K562 (cell line): Measurements from ENCODE around the gene SMC6. TPM values are rescaled to one million over a fixed set of nuclear protein-coding genes. Genes with fewer than 3 reads are reported as not detected.

Experiments used
- ATAC-seq: fragments of 200-7000 bp; cut with Tn5 transposase; 3 replicates; pipeline ENCODE4 v1.9.1; 2020; ENCODE audit warnings: moderate library complexity
- BruUV-seq: library from RNA; stranded (reverse); fragments of 400-500 nt; replicated peaks from 2 replicates; lab custom pipeline; 2021; lab: Mats Ljungman, UMichigan
- CTCF ChIA-PET: fragments of 300-600 bp; formaldehyde crosslinking; extraction: SDS; loops from one replicate; lab custom pipeline; 2021; ENCODE audit warnings: low intra/inter-chr PET ratio; lab: Yijun Ruan, JAX
- POLR2A ChIA-PET: fragments of 300-600, 350-650 bp; sonication (Branson Sonifier 250); formaldehyde crosslinking; extraction: SDS; loops from one replicate; lab custom pipeline; 2021; ENCODE audit warnings: antibody characterized with exemption, inconsistent platforms; lab: Yijun Ruan, JAX
- DNase-seq, 4 experiments: peaks; one replicate each; pipeline versions ENCODE4 v3.0.0 to v3.0.0-alpha.2; 2011 to 2018; ENCODE audit warnings: low spot score in 3 of 4, mixed read lengths in 3 of 4; ENCODE audit errors: extremely low read depth in 1 of 4
- FAIRE-seq: peaks from 2 replicates; lab custom pipeline; 2011; peaks lifted over from hg19 to GRCh38; lab: Jason Lieb, UNC
- H2AFZ ChIP-seq: 2 replicates; pipeline ENCODE4 v1.6.0; 2011; ENCODE audit warnings: low read depth, low read length, control low read depth, inconsistent platforms
- H3K27ac ChIP-seq: fragments of 200-600 bp; 3 replicates; pipeline ENCODE4 v1.8.0; 2011; ENCODE audit warnings: low read depth, mild to moderate bottlenecking, control low read depth, inconsistent platforms, low read length, moderate library complexity, mixed read lengths; ENCODE audit errors: extremely low read depth
- H3K27me3 ChIP-seq, 2 experiments: fragments of 300-600 bp in 1 of 2; 2 replicates in 1 of 2; 3 replicates in 1 of 2; pipeline versions ENCODE4 v1.6.0 to v1.8.0; 2011; ENCODE audit warnings: inconsistent platforms in 2 of 2, low read length in 2 of 2, mild to moderate bottlenecking in 1 of 2, mixed read lengths in 1 of 2, moderate library complexity in 1 of 2; ENCODE audit not compliant: control insufficient read depth in 2 of 2, insufficient read depth in 2 of 2
- H3K36me3 ChIP-seq: fragments of 300-600 bp; 3 replicates; pipeline ENCODE4 v1.8.0; 2011; ENCODE audit warnings: mild to moderate bottlenecking, low read length, inconsistent platforms; ENCODE audit not compliant: control insufficient read depth, insufficient read depth
- H3K4me1 ChIP-seq, 2 experiments: fragments of 200-600 bp in 1 of 2; replicated peaks in 1 of 2; 2 replicates in 1 of 2; 3 replicates in 1 of 2; pipeline versions ENCODE4 v1.5.1 to v1.8.0; 2011; ENCODE audit warnings: inconsistent platforms in 2 of 2, low read length in 2 of 2, mild to moderate bottlenecking in 1 of 2, mixed read lengths in 1 of 2, moderate library complexity in 1 of 2; ENCODE audit not compliant: control insufficient read depth in 2 of 2, insufficient read depth in 2 of 2
- H3K4me2 ChIP-seq: 2 replicates; pipeline ENCODE4 v1.6.1; 2011; ENCODE audit warnings: low read length, control low read depth, inconsistent platforms, mixed read lengths; ENCODE audit not compliant: insufficient read depth
- H3K4me3 ChIP-seq: fragments of 200-600 bp; sonication (generic), shearing (Covaris generic); 2 replicates; pipeline ENCODE4 v1.5.1; 2016; ENCODE audit warnings: control low read depth, inconsistent platforms
- H3K79me2 ChIP-seq: fragments of 200-600 bp; 3 replicates; pipeline ENCODE4 v1.8.0; 2011; ENCODE audit warnings: low read length, inconsistent platforms; ENCODE audit not compliant: control insufficient read depth, insufficient read depth
- H3K9ac ChIP-seq, 2 experiments: 2 replicates each; pipeline versions ENCODE4 v1.6.0 to v1.6.1; 2011; ENCODE audit warnings: low read depth in 2 of 2, low read length in 2 of 2, control low read depth in 1 of 2, inconsistent platforms in 1 of 2, mild to moderate bottlenecking in 1 of 2, mixed read lengths in 1 of 2; ENCODE audit not compliant: insufficient read depth in 1 of 2
- H3K9me1 ChIP-seq: one replicate; pipeline ENCODE4 v1.6.0; 2011; ENCODE audit warnings: inconsistent platforms, mild to moderate bottlenecking, low read length, moderate library complexity; ENCODE audit not compliant: control insufficient read depth, insufficient read depth
- H3K9me3 ChIP-seq: replicated peaks from 2 replicates; pipeline ENCODE4 v1.5.1; 2011; ENCODE audit warnings: low read depth, low read length, inconsistent platforms; ENCODE audit not compliant: control insufficient read depth, insufficient read depth
- H4K20me1 ChIP-seq: replicated peaks from 2 replicates; pipeline ENCODE4 v1.6.1; 2011; ENCODE audit warnings: low read length, inconsistent platforms, mixed read lengths; ENCODE audit not compliant: control insufficient read depth, insufficient read depth
- BACH1 ChIP-seq: fragments of 200-800 bp; sonication (Bioruptor generic); IDR thresholded peaks from 2 replicates; pipeline ENCODE4 v1.6.1; 2016; ENCODE audit warnings: missing genetic modification characterization, missing compliant biosample characterization
- BMI1 ChIP-seq: fragments of 150-350 bp; IDR thresholded peaks from 2 replicates; pipeline ENCODE4 v1.6.1; 2014; ENCODE audit warnings: low read length
- CCAR2 ChIP-seq: fragments of 200-400 bp; formaldehyde crosslinking; IDR thresholded peaks from 2 replicates; pipeline ENCODE4 v1.6.1; 2017; ENCODE audit warnings: mild to moderate bottlenecking, low read depth, low read length
- ESRRB ChIP-seq: fragments of 250-450 bp; sonication (Bioruptor Pico); IDR thresholded peaks from 2 replicates; pipeline ENCODE4 v1.5.0; 2020; ENCODE audit warnings: mild to moderate bottlenecking, moderate library complexity, borderline replicate concordance
- FOXJ2 ChIP-seq: fragments of 200-800 bp; sonication (Bioruptor generic); IDR thresholded peaks from 2 replicates; pipeline ENCODE4 v1.6.1; 2016; ENCODE audit warnings: missing genetic modification characterization, missing compliant biosample characterization
- FOXK2 ChIP-seq, 2 experiments: fragments of 450-650 bp; IDR thresholded peaks in 1 of 2; conservative IDR thresholded peaks in 1 of 2; 2 replicates each; pipeline ENCODE4 v1.6.1; 2016; ENCODE audit warnings: low read depth in 2 of 2, mild to moderate bottlenecking in 1 of 2
- MAFF ChIP-seq: IDR thresholded peaks from 2 replicates; pipeline ENCODE4 v1.6.1; 2012; ENCODE audit warnings: low read length, improper control_type of control experiment
- PHF8 ChIP-seq: fragments of 200-600 bp; sonication (generic); IDR thresholded peaks from 2 replicates; pipeline ENCODE4 v1.6.1; 2012; ENCODE audit warnings: mixed run types, mild to moderate bottlenecking, inconsistent platforms, low read length, moderate library complexity, borderline replicate concordance
- RFX1 ChIP-seq: fragments of 450-650 bp; IDR thresholded peaks from 2 replicates; pipeline ENCODE4 v1.6.1; 2016; ENCODE audit warnings: mild to moderate bottlenecking, moderate library complexity
- RFX5 ChIP-seq: IDR thresholded peaks from 2 replicates; pipeline ENCODE4 v1.6.1; 2011; ENCODE audit warnings: low read depth, mild to moderate bottlenecking, improper control_type of control experiment, low read length
- SP2 ChIP-seq: IDR thresholded peaks from 2 replicates; pipeline ENCODE4 v1.6.1; 2011; ENCODE audit warnings: mild to moderate bottlenecking, low read depth, low read length, moderate library complexity; ENCODE audit not compliant: poor library complexity, severe bottlenecking; ENCODE audit errors: extremely low read depth
- XRCC4 ChIP-seq: IDR thresholded peaks from one replicate; pipeline ENCODE4 v1.6.1; 2011; ENCODE audit not compliant: insufficient read depth, insufficient read length; ENCODE audit errors: extremely low read depth
- ZNF644 ChIP-seq: fragments of 200-800 bp; sonication (Bioruptor generic); IDR thresholded peaks from 2 replicates; pipeline ENCODE4 v1.6.1; 2016; ENCODE audit warnings: low read depth, missing genetic modification characterization, missing compliant biosample characterization
- WGBS: fragments of 100-300 bp; shearing (Covaris generic); methylation state at CpG from one replicate; pipeline ENCODE4 v1.1.6; 2016; ENCODE audit warnings: low coverage, mixed read lengths; ENCODE audit not compliant: insufficient coverage; ENCODE audit errors: missing lambda C conversion rate; 5-methylcytosine and 5-hydroxymethylcytosine counted together
- in situ Hi-C: fragments of 300-500 bp; cut with MboI; formaldehyde crosslinking; loops from 4 replicates; pipeline ENCODE4 v1.15.0; 2018; ENCODE audit warnings: inconsistent platforms, mixed read lengths
- intact Hi-C: fragments of 100-400 bp; cut with micrococcal nuclease; formaldehyde crosslinking; loops from 2 replicates; pipeline ENCODE4 v1.14.2; 2022
- polyA plus RNA-seq, 8 experiments: library from polyadenylated mRNA; depleted of rRNA in 4 of 8; stranded (reverse) in 5 of 8; unstranded in 3 of 8; fragments of >200 nt; fragmentation: Nextera tagmentation in 2 of 8; fragmentation: Illumina TruSeq in 1 of 8; extraction: Ambion mirVana in 2 of 8; extraction: Trizol in 1 of 8; gene quantifications; 2 replicates each; pipeline versions ENCODE4 v1.2.1 to v1.2.3, GENCODE V29; 2011 to 2014; ENCODE audit warnings: inconsistent platforms in 1 of 8, missing spikeins in 1 of 8
- total RNA-seq, 7 experiments: library from RNA; depleted of rRNA in 6 of 7; stranded (reverse); fragments of >200 nt in 6 of 7; fragmentation: Illumina TruSeq in 2 of 7; extraction: Trizol in 2 of 7; gene quantifications; 2 replicates each; pipeline versions ENCODE4 v1.2.1 to v1.2.3, GENCODE V29; 2011 to 2021; ENCODE audit warnings: low replicate concordance in 1 of 7
- TF ChIP-seq, protein P1 (sequence below), 2 experiments: fragments of 450-650 bp; IDR thresholded peaks; 2 replicates each; pipeline ENCODE4 v1.6.1; 2016
- TF ChIP-seq, protein P2 (sequence below): fragments of 250-450 bp; sonication (Bioruptor Pico); IDR thresholded peaks from 2 replicates; pipeline ENCODE4 v1.5.0; 2022; ENCODE audit warnings: mild to moderate bottlenecking

SMC6 gene
- total and polyA plus RNA-seq, 9 of the 15 experiments (the other 6 are each of a cell fraction or from before 2014, with no cell fraction given): 14.2 to 75.9 (median 47.7) TPM

DNA sequence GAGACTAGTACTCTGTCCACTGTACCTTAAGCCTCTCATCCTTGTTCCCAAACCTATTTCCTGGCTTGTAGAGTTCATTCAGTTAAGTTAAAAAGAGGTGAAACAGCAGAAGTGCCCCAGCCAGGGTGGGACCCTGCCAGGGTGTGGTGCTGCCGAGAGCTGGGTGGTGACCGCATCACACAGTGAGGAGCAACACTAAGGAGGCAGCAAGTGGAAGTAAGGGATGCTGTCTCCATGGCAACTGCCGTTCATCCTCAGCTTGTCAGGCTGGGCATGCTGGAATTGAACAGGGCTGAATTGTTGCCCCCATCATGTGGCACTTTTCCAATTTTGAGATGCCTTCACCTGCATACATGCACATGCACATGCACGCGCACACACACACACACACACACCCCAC is 136.1 kb downstream of the SMC6 start:
- 4% methylated on average over 3 of the region's 5 CpGs for WGBS
- in situ Hi-C loops: no loop called here

GRCh38 chr2:17616405-17616804 is 137.2 kb downstream of the SMC6 start:
- in situ Hi-C loops (no loop called here), intact Hi-C loops (no loop called here)
- Histone ChIP-seq H3K36me3 (no peaks in the 10 kb centered on the region), H3K9ac (no peak overlapping the region), H2AFZ (no peak overlapping the region), H3K4me2 (no peak overlapping the region), H3K4me1 (no peaks in the 10 kb centered on the region), H3K9me3 (no peaks in the 10 kb centered on the region), H3K9me1 (no peaks in the 10 kb centered on the region), H3K27ac (no peak overlapping the region), H3K27me3 (peaks cover 8 to 21% of the 10 kb centered on the region in 2 experiments; a peak in 4 of 5 replicates), H4K20me1 (no peaks in the 10 kb centered on the region), H3K4me3 (no peak overlapping the region), H3K79me2 (no peaks in the 10 kb centered on the region)
- ATAC-seq (no peak), DNase-seq (no peak), FAIRE-seq (no peak)
- no TSS peak for BruUV-seq
- WGBS: 0% methylated on average over 1 of the region's 1 CpG
- CTCF ChIA-PET: no interaction called here
- POLR2A ChIA-PET: no interaction called here
- TF ChIP-seq, protein P1, sequence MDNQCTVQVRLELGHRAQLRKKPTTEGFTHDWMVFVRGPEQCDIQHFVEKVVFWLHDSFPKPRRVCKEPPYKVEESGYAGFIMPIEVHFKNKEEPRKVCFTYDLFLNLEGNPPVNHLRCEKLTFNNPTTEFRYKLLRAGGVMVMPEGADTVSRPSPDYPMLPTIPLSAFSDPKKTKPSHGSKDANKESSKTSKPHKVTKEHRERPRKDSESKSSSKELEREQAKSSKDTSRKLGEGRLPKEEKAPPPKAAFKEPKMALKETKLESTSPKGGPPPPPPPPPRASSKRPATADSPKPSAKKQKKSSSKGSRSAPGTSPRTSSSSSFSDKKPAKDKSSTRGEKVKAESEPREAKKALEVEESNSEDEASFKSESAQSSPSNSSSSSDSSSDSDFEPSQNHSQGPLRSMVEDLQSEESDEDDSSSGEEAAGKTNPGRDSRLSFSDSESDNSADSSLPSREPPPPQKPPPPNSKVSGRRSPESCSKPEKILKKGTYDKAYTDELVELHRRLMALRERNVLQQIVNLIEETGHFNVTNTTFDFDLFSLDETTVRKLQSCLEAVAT (IDR thresholded peaks at IDR 0.05): no peak
- TF ChIP-seq CCAR2 (no peak), MAFF (no peak), FOXK2 (conservative IDR thresholded peaks at IDR 0.05 in 1 of 2, IDR thresholded peaks at IDR 0.05 in 1 of 2; ENCODE audit: low read depth in 2 of 2) (no peak), BMI1 (no peak), XRCC4 (no peak), RFX5 (no peak), BACH1 (tag) (no peak), PHF8 (no peak), ESRRB (CRISPR knock-in tag) (no peak), ZNF644 (tag) (no peak)
- TF ChIP-seq, protein P2, sequence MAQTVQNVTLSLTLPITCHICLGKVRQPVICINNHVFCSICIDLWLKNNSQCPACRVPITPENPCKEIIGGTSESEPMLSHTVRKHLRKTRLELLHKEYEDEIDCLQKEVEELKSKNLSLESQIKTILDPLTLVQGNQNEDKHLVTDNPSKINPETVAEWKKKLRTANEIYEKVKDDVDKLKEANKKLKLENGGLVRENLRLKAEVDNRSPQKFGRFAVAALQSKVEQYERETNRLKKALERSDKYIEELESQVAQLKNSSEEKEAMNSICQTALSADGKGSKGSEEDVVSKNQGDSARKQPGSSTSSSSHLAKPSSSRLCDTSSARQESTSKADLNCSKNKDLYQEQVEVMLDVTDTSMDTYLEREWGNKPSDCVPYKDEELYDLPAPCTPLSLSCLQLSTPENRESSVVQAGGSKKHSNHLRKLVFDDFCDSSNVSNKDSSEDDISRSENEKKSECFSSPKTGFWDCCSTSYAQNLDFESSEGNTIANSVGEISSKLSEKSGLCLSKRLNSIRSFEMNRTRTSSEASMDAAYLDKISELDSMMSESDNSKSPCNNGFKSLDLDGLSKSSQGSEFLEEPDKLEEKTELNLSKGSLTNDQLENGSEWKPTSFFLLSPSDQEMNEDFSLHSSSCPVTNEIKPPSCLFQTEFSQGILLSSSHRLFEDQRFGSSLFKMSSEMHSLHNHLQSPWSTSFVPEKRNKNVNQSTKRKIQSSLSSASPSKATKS (CRISPR knock-in tag): no peak

More for the DNA sequence above, 136.1 kb downstream of the SMC6 start:
- Histone ChIP-seq H3K4me2 (no peak overlapping the region), H3K9me1 (no peaks in the 10 kb centered on the region), H3K9ac (no peak overlapping the region), H3K27ac (no peak overlapping the region), H3K36me3 (no peaks in the 10 kb centered on the region), H2AFZ (no peak overlapping the region), H3K4me1 (no peaks in the 10 kb centered on the region), H3K79me2 (no peaks in the 10 kb centered on the region), H3K9me3 (no peaks in the 10 kb centered on the region), H4K20me1 (no peaks in the 10 kb centered on the region), H3K27me3 (peaks cover 8 to 25% of the 10 kb centered on the region in 2 experiments; a peak in 4 of 5 replicates)
- no TSS peak for BruUV-seq
- POLR2A ChIA-PET: no interaction called here
- CTCF ChIA-PET: no interaction called here
- ATAC-seq (no peak), FAIRE-seq (no peak)
- TF ChIP-seq RFX1: peak; percentile 60
- TF ChIP-seq SP2: no peak
- no peak for TF ChIP-seq FOXJ2 (tag)
- TF ChIP-seq, all 486 proteins: peak for 1
- intact Hi-C loops: no loop called here
- H3K4me3 ChIP-seq: no peak overlapping the region
- DNase-seq: no peak
